Fibroblast of lung (primary cell): ENCODE results near the gene GRID1. TPM values are rescaled to one million over a fixed set of nuclear protein-coding genes. Genes with fewer than 3 reads are reported as not detected.

Experiments
- DNase-seq, 2 donors: peaks; one replicate each; pipeline versions ENCODE4 v3.0.0 to v3.0.0-alpha.2; 2010; ENCODE audit warnings: low read depth in 2 of 2
- H2AFZ ChIP-seq: 2 replicates; pipeline ENCODE4 v1.5.1; 2012; ENCODE audit warnings: low read length, control low read depth, inconsistent platforms
- H3K27ac ChIP-seq: 2 replicates; pipeline ENCODE4 v1.5.1; 2011; ENCODE audit warnings: low read length, control low read depth; ENCODE audit not compliant: insufficient read depth
- H3K27me3 ChIP-seq: 2 replicates; pipeline ENCODE4 v1.5.1; 2011; ENCODE audit warnings: mild to moderate bottlenecking, low read length; ENCODE audit not compliant: control insufficient read depth, insufficient read depth
- H3K36me3 ChIP-seq: 2 replicates; pipeline ENCODE4 v1.5.1; 2011; ENCODE audit warnings: low read length; ENCODE audit not compliant: control insufficient read depth, insufficient read depth
- H3K4me1 ChIP-seq: 2 replicates; pipeline ENCODE4 v1.5.1; 2011; ENCODE audit warnings: low read length; ENCODE audit not compliant: control insufficient read depth, insufficient read depth; ENCODE audit errors: extremely low read depth
- H3K4me2 ChIP-seq: 2 replicates; pipeline ENCODE4 v1.5.1; 2011; ENCODE audit warnings: low read length, control low read depth; ENCODE audit not compliant: insufficient read depth; ENCODE audit errors: extremely low read depth
- H3K4me3 ChIP-seq, 4 experiments: fragments of 200-600 bp in 1 of 4; sonication (generic) in 1 of 4; replicated peaks in 1 of 4; 2 replicates each; pipeline ENCODE4 v1.5.1; 2011 to 2016; ENCODE audit warnings: low read length in 4 of 4, low read depth in 3 of 4, mild to moderate bottlenecking in 3 of 4, control low read depth in 2 of 4, inconsistent platforms in 1 of 4, mixed read lengths in 1 of 4; ENCODE audit not compliant: insufficient read depth in 1 of 4; ENCODE audit errors: control extremely low read depth in 1 of 4
- H3K79me2 ChIP-seq: 2 replicates; pipeline ENCODE4 v1.5.1; 2012; ENCODE audit warnings: mild to moderate bottlenecking, low read length, inconsistent platforms; ENCODE audit not compliant: control insufficient read depth, insufficient read depth
- H3K9ac ChIP-seq: 2 replicates; pipeline ENCODE4 v1.5.1; 2011; ENCODE audit warnings: mild to moderate bottlenecking, low read length, control low read depth; ENCODE audit not compliant: insufficient read depth
- H3K9me3 ChIP-seq: 2 replicates; pipeline ENCODE4 v1.5.1; 2012; ENCODE audit warnings: low read depth, low read length; ENCODE audit not compliant: control insufficient read depth, insufficient read depth
- H4K20me1 ChIP-seq: 2 replicates; pipeline ENCODE4 v1.5.1; 2011; ENCODE audit warnings: low read length; ENCODE audit not compliant: control insufficient read depth, insufficient read depth; ENCODE audit errors: extremely low read depth
- CTCF ChIP-seq, 2 donors: IDR thresholded peaks in 1 of 2; conservative IDR thresholded peaks in 1 of 2; 1 replicate in 1 of 2; 2 replicates in 1 of 2; pipeline ENCODE4 v1.5.1; 2011 to 2012; ENCODE audit warnings: low read length in 2 of 2, control low read depth in 1 of 2, inconsistent platforms in 1 of 2, low read depth in 1 of 2, mild to moderate bottlenecking in 1 of 2
- EZH2 ChIP-seq: IDR thresholded peaks from 2 replicates; pipeline ENCODE4 v1.5.1; 2012; ENCODE audit warnings: low read length, control low read depth, mild to moderate bottlenecking; ENCODE audit errors: missing control alignments
- polyA plus RNA-seq, 2 donors: library from polyadenylated mRNA; depleted of rRNA in 1 of 2; stranded (reverse) in 1 of 2; unstranded in 1 of 2; fragments of >200 nt; gene quantifications; 2 replicates each; pipeline ENCODE4 v1.2.1, GENCODE V29; 2011 to 2012; ENCODE audit warnings: missing spikeins in 1 of 2
- total RNA-seq: library from RNA; depleted of rRNA; stranded (reverse); fragments of >200 nt; gene quantifications from 2 replicates; pipeline ENCODE4 v1.2.1, GENCODE V29; 2014

GRID1 gene
- total and polyA plus RNA-seq, 2 donors (not counting 1 experiment from before 2014, with no cell fraction given), result 0.03 to 0.33 TPM

GRCh38 chr10:86402283-86402941 is 35.8 kb upstream of the GRID1 start:
- Histone ChIP-seq H3K9ac (no peak overlapping the region), H4K20me1 (no peaks in the 10 kb centered on the region), H3K4me2 (peak overlapping the region; percentile 75), H3K4me3 (no peak overlapping the region), H3K27ac (no peak overlapping the region), H3K36me3 (no peaks in the 10 kb centered on the region), H3K9me3 (no peaks in the 10 kb centered on the region), H3K27me3 (no peaks in the 10 kb centered on the region), H3K79me2 (no peaks in the 10 kb centered on the region), H3K4me1 (peaks cover 11% of the 10 kb centered on the region), H2AFZ (peak overlapping the region; percentile 70)
- peak in 1 of 2 donors; percentile 65 for DNase-seq
- no peak for TF ChIP-seq CTCF (conservative IDR thresholded peaks at IDR 0.05 in 1 of 2, IDR thresholded peaks at IDR 0.05 in 1 of 2; ENCODE audit: low read depth in 1 of 2, low read length in 2 of 2)
- no peak for TF ChIP-seq EZH2

- Histone ChIP-seq H4K20me1 (no peaks in the 10 kb centered on the region), H3K27ac (no peak overlapping the region), H3K79me2 (no peaks in the 10 kb centered on the region), H3K27me3 (no peaks in the 10 kb centered on the region), H3K4me2 (peak overlapping the region; percentile 75), H3K4me1 (peaks cover 11% of the 10 kb centered on the region), H3K36me3 (no peaks in the 10 kb centered on the region), H3K9ac (no peak overlapping the region), H3K4me3 (peak overlapping the region in 1 of 4 experiments; percentile 70), H2AFZ (no peak overlapping the region), H3K9me3 (no peaks in the 10 kb centered on the region)
- TF ChIP-seq EZH2 (no peak), CTCF (conservative IDR thresholded peaks at IDR 0.05 in 1 of 2, IDR thresholded peaks at IDR 0.05 in 1 of 2; ENCODE audit: low read depth in 1 of 2, low read length in 2 of 2) (no peak)
- DNase-seq, result no peak
These were observed 35.1 kb upstream of the GRID1 start for GRCh38 chr10:86401588-86402282.

GRCh38 chr10:86400705-86401587 is 34.4 kb upstream of the GRID1 start:
- H3K27me3 ChIP-seq, result no peaks in the 10 kb centered on the region
- no peaks in the 10 kb centered on the region for H3K36me3 ChIP-seq
- peak overlapping the region; percentile 44 for H3K9ac ChIP-seq
- peak overlapping the region; percentile 37 for H3K27ac ChIP-seq
- peak overlapping the region; percentile 38 to 70 (median 44) for H3K4me3 ChIP-seq
- TF ChIP-seq EZH2 (no peak), CTCF (conservative IDR thresholded peaks at IDR 0.05 in 1 of 2, IDR thresholded peaks at IDR 0.05 in 1 of 2; ENCODE audit: low read depth in 1 of 2, low read length in 2 of 2) (peak in 1 of 2 donors; percentile 24)
- H3K4me2 ChIP-seq, result peak overlapping the region; percentile 53
- no peaks in the 10 kb centered on the region for H3K79me2 ChIP-seq
- DNase-seq, result peak in 1 of 2 donors; percentile 39
- no peaks in the 10 kb centered on the region for H4K20me1 ChIP-seq
- peaks cover 11% of the 10 kb centered on the region for H3K4me1 ChIP-seq
- H3K9me3 ChIP-seq, result no peaks in the 10 kb centered on the region
- H2AFZ ChIP-seq, result peak overlapping the region; percentile 56
